Measurements from ENCODE around the gene PPP2R3A.
"Not testable (repeated sequence)": the region's sequence is repeated elsewhere in the genome, so short reads cannot be mapped to it uniquely, and the experiment has no call there.

- TF ChIP-seq CTCF (conservative IDR thresholded peaks at IDR 0.05 in 1 of 2, IDR thresholded peaks at IDR 0.05 in 1 of 2; ENCODE audit: low read depth in 1 of 2, low read length in 2 of 2); EZH2 (IDR thresholded peaks at IDR 0.05; ENCODE audit: low read length, missing control alignments): not testable (repeated sequence)
These were observed 118.3 kb downstream of the PPP2R3A start for GRCh38 chr3:136083641-136084382.

All from fibroblast of lung (primary cell).